GM18907 (cell line): ENCODE measurements around the gene TAPBP.
"Not testable (repeated sequence)": the region's sequence is repeated elsewhere in the genome, so short reads cannot be mapped to it uniquely, and the experiment has no call there.

ENCODE experiments used
- ATAC-seq: cut with Tn5 transposase; IDR thresholded peaks from one replicate; pipeline ENCODE4 v1.9.1; 2021; ENCODE audit warnings: mild to moderate bottlenecking, moderate library complexity; ENCODE audit not compliant: unreplicated experiment

The TAPBP gene

DNA sequence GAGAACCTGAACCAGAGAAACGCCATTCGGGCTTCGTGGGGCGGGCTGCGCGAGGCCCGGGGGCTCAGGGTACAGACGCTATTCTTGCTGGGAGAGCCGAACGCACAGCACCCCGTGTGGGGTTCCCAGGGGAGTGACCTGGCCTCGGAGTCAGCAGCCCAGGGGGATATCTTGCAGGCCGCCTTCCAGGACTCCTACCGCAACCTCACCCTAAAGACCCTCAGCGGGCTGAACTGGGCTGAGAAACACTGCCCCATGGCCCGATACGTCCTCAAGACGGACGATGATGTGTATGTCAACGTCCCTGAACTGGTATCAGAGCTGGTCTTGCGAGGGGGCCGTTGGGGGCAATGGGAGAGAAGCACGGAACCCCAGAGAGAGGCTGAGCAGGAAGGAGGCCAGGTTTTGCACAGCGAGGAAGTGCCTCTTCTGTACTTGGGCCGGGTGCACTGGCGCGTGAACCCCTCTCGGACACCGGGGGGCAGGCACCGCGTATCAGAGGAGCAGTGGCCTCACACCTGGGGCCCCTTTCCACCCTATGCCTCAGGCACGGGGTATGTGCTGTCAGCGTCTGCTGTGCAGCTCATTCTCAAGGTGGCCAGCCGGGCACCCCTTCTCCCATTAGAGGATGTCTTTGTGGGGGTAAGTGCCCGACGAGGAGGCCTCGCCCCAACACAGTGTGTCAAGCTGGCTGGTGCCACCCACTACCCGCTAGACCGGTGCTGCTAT, 36.1 kb downstream of the TAPBP start:
- no peak for ATAC-seq

- peak; percentile 49 for ATAC-seq
These were observed 36.8 kb downstream of the TAPBP start, which contains the start of gene B3GALT4 for GRCh38 chr6:33276864-33277662. Gene B3GALT4 (plus strand): TSS chr6:33277123. CDS start chr6:33277420, 297 bp downstream.

- no peak for ATAC-seq
These were observed 37.4 kb downstream of the TAPBP start for GRCh38 chr6:33276581-33276863.

DNA sequence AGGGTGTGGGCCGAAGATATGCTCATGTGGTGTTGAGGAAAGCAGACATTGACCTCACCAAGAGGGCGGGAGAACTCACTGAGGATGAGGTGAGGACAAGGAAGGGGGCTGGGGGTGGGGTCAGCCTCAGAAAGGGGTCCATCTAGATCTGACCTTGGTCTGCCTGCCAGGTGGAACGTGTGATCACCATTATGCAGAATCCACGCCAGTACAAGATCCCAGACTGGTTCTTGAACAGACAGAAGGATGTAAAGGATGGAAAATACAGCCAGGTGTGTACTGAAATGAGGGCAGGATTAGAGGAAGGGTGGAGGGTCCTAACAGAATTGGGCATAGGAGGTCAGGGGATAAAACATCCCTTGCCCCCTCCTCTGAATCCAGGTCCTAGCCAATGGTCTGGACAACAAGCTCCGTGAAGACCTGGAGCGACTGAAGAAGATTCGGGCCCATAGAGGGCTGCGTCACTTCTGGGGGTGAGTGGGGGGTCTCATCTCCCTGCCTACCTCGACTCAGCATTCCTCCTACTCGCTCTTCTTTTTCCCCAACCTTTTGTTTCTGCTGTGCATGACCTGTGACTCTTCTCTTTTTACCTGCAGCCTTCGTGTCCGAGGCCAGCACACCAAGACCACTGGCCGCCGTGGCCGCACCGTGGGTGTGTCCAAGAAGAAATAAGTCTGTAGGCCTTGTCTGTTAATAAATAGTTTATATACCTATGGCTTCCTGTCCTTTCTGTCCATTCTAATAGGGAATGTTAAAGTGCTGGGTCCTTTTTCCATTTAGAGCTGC, 37.9 kb downstream of the TAPBP start:
- ATAC-seq: not testable (repeated sequence)

- ATAC-seq: no peak
These were observed 39.7 kb downstream of the TAPBP start for GRCh38 chr6:33273924-33274902.

- no peak for ATAC-seq
These were observed 40.6 kb downstream of the TAPBP start for GRCh38 chr6:33273129-33273923.

GRCh38 chr6:33272275-33273128, 41.4 kb downstream of the TAPBP start:
- ATAC-seq: no peak

GRCh38 chr6:33271468-33272274, 42.2 kb downstream of the TAPBP start, which contains the start of the genes RPS18 and VPS52:
Gene RPS18 (plus strand): TSS chr6:33272075. CDS start chr6:33272120, 45 bp downstream.
Gene VPS52 (minus strand): TSS chr6:33271876. CDS start chr6:33271675, 201 bp downstream.
- peak; percentile 79 for ATAC-seq

DNA sequence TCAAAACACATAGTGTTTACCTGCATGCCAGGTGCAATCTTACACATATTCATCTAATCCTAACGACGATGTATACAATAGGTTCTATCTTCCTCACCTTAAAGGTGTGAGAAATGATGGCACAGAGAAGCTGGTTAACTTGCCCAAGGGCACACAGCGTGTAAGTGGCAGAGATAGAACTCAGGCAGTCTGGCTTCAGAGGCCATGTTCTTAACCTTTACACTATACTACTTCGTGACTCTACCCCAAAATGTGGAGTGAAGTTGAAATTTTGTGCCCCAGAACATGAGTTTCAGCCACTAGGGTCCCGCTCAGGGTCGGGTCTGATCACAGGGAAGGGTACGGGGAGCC, 42.8 kb downstream of the TAPBP start:
- ATAC-seq: no peak

- ATAC-seq: no peak
These were observed 49.9 kb downstream of the TAPBP start for GRCh38 chr6:33264015-33264414.

DNA sequence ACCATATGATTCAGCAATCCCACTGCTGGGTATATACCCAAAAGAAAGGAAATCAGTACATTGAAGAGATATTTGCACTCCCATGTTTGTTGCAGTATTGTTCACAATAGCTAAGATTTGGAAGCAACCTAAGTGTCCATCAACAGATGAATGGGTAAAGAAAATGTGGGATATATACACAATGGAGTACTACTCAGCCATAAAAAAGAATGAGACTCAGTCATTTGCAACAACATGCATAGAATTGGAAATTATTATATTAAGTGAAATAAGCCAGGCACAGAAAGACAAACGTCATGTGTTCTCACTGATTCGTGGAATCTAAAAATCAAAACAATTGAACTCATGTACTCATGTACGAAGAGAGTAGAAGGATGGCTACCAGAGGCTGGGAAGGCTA, 51.4 kb downstream of the TAPBP start:
- ATAC-seq: not testable (repeated sequence)

DNA sequence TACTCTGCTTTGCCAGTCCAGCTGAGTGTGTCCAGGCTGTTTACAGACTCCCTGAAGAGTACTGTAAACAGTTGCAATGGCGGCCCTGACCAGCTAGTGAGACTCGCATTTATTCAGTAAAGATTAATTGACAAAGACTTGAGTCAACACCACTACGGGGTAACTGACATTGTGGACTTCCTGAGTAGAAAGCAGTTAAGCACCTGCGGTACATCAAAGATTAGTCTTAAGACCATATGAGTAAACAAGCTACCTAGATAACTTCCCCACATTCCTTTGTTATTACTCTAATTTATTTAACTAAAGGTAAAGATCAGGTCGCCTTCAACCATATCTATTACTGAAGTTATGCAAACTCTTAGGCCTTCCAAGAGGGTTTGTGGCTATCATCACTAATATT, 54.8 kb downstream of the TAPBP start:
- no peak for ATAC-seq

DNA sequence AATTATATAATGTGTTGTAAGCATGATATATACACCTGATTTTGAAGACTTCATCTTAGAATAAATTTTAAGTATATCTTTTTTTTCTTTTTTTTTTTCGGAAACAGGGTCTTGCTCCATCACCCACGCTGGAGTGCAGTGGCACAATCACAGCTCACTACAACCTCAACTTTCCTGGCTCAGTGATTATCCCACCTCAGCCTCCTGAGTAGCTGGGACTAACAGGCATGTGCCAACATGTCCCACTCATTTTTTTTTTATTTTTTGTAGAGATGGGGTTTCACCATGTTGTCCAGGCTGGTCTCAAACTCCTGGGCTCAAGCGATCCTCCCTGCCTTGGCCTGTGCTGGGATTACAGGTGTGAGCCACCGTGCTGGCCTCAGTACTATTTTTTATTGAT, 59.3 kb downstream of the TAPBP start:
- no peak for ATAC-seq

DNA sequence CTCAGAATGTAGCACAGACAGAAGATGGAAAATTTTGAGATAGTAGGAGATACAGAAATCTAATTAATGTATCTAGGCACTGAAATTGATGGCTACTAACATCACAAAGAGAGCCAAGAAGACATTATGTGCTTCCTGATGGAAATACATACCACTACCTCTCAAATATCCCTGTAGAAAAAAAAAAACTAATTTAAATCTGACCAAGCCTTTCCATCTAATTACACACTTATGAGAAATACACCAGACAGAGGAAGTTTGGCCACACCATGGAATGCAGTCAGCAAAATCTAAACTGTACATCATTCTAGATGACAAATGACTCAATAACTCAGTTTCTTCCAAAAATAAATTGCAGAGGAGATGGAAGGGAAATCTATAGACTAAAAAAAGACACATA, 61.1 kb downstream of the TAPBP start:
- no peak for ATAC-seq

DNA sequence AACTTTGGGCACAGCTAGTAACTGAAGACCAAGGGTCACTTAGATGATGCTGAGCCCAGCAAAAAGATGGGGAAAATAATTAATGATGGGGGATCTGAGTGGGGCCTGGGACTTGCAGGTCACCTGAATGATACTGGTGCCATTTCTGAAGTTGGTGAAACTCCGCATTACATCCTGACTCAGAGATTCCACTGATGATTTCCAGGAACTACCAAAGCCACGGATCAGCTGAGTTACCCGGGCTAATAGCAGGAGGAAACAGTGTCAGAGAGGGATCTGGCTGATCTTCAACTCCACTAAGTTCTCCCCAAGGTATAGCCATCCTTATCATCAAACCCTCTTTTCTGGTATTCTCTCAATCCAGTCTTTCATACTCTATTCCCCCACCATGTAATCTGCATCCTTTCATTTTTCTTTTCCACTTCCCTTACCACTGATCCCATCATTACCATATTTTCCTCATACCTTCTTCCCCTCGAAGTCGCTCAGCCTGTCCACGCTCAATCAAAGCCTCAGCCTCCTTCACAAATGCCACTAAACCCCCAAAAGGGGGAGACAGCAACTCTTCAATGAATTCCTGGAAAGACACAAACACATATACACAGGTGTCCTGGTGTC, 62.4 kb downstream of the TAPBP start:
- ATAC-seq: no peak

GRCh38 chr6:33250731-33251130, 63.1 kb downstream of the TAPBP start:
- ATAC-seq: no peak
